ENCODE data around the gene MORC2.

DNA sequence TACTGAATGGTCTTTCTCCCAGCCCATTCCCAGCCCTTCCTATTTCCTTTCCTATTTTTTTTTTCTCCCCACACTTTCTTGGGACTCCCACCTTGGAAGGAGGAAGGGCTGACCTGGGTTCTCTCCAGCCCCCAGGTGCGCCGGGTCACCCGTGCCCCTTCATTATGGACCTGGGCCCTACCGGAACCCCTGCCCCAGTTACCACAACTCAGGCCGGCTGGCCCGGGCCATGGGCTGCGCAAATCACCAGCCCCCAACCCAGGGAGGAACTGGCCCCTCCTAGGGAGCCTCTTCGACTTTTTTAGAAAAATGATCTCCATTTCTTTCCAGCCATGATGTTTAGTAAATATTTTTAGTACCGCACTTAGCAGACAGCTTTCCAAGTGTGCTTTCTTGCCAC, 62.2 kb downstream of the MORC2 start:
- TF ChIP-seq, protein P1, sequence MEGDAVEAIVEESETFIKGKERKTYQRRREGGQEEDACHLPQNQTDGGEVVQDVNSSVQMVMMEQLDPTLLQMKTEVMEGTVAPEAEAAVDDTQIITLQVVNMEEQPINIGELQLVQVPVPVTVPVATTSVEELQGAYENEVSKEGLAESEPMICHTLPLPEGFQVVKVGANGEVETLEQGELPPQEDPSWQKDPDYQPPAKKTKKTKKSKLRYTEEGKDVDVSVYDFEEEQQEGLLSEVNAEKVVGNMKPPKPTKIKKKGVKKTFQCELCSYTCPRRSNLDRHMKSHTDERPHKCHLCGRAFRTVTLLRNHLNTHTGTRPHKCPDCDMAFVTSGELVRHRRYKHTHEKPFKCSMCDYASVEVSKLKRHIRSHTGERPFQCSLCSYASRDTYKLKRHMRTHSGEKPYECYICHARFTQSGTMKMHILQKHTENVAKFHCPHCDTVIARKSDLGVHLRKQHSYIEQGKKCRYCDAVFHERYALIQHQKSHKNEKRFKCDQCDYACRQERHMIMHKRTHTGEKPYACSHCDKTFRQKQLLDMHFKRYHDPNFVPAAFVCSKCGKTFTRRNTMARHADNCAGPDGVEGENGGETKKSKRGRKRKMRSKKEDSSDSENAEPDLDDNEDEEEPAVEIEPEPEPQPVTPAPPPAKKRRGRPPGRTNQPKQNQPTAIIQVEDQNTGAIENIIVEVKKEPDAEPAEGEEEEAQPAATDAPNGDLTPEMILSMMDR (IDR thresholded peaks at IDR 0.05): no peak
- TF ChIP-seq POLR2A (IDR thresholded peaks at IDR 0.05): no peak

Measured in adrenal gland (tissue), 5 donors.